ENCODE measurements around the gene KANSL1.

DNA sequence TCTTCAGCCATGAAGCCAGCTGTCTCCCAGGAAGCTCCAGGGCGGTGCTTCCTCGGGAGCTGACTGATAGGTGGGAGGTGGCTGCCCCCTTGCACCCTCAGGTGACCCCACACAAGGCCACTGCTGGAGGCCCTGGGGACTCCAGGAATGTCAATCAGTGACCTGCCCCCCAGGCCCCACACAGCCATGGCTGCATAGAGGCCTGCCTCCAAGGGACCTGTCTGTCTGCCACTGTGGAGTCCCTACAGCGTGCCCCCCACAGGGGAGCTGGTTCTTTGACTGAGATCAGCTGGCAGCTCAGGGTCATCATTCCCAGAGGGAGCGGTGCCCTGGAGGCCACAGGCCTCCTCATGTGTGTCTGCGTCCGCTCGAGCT is 180.1 kb downstream of the KANSL1 start:
- TF ChIP-seq MXI1 (IDR thresholded peaks at IDR 0.05; ENCODE audit: low read depth, low read length): no peak
- no peak for TF ChIP-seq GABPA (IDR thresholded peaks at IDR 0.05; ENCODE audit: low read depth)
- no peak for TF ChIP-seq ZZZ3 (IDR thresholded peaks at IDR 0.05; ENCODE audit: control insufficient read depth, insufficient read length, low read depth)
- no peak for TF ChIP-seq ZNF274 (IDR thresholded peaks at IDR 0.05; ENCODE audit: insufficient read depth, insufficient read length)
- no peak for TF ChIP-seq RAD51 (IDR thresholded peaks at IDR 0.05)
- TF ChIP-seq RBBP5 (conservative IDR thresholded peaks at IDR 0.05): no peak
- TF ChIP-seq CTCF (IDR thresholded peaks at IDR 0.05 in 2 of 3, conservative IDR thresholded peaks at IDR 0.05 in 1 of 3; ENCODE audit: control insufficient read depth in 2 of 3, extremely low read depth in 1 of 3, insufficient read depth in 1 of 3, low read depth in 3 of 3, low read length in 3 of 3): no peak
- TF ChIP-seq RAD21 (IDR thresholded peaks at IDR 0.05; ENCODE audit: insufficient read depth, low read depth, low read length): no peak
- no peak for TF ChIP-seq BCL11A (IDR thresholded peaks at IDR 0.05; ENCODE audit: low read depth, low read length)
- TF ChIP-seq BCLAF1 (IDR thresholded peaks at IDR 0.05): no peak
- TF ChIP-seq POLR2AphosphoS5 (IDR thresholded peaks at IDR 0.05; ENCODE audit: low read length): no peak
- TF ChIP-seq SP1 (IDR thresholded peaks at IDR 0.05; ENCODE audit: low read depth, low read length): no peak
- no peak for TF ChIP-seq POLR2A (IDR thresholded peaks at IDR 0.05; ENCODE audit: low read depth, low read length)
- no peak for TF ChIP-seq EZH2 (IDR thresholded peaks at IDR 0.05; ENCODE audit: borderline replicate concordance, control insufficient read depth, low read depth, low read length)
